NCI-H510A (cell line): Measurements from ENCODE around the gene BLM.

Experiments
- DNase-seq: peaks from one replicate; lab custom pipeline; 2025; lab: John Stamatoyannopoulos, UW

Gene BLM

DNA sequence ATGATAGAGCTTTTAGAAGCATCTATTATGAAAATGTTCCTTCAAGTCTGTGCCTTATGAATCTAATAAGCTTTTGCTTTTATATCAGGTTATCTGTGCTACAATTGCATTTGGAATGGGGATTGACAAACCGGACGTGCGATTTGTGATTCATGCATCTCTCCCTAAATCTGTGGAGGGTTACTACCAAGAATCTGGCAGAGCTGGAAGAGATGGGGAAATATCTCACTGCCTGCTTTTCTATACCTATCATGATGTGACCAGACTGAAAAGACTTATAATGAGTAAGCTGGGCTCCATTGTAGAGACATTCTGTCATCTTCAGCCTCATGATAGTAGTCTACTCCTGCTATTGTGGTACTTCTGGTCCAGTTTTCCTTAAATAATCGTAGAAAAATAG, 73.4 kb downstream of the BLM start:
- no peak for DNase-seq

DNA sequence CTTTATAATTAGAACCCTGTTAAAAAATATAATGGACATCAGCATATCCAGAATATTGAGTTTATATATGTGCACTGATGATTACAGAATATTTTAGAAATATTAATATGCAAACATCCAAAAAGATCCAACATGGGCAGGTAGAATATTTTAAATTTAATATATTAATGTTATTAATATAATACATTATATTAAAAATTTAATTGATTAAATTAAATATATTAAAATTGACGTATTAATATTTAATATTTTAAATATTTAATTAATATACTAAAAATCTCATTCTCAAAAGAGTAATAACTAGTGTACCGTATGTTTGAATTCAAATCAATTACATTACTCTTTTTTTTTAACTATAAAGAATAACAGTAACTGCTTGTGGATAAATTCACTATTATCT, 77.4 kb downstream of the BLM start:
- DNase-seq, result no peak

DNA sequence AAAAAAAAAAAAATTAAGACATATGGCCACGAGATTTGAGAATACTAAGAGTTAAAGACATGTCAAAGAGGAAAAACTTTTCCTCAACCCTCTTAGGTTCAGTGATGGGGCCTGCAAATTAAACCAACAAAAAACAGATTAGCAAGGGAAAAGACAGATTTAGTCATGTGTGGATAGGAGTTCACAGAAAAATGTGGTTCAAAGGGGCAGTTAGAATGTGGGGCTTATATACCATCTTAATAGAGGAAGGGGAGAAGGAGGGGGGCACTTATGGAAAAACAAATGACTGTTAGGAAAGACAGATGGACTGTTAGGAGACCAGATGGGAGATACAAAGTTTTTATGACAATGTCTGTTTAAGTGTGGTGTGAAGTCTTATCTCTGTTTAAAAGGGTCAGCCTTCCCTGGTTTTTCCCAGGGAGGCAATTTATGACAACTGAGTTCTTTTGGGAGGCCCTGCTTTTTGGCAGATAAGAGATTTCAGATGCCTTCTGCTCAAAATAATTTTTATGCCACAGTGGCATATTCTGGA, 82.6 kb downstream of the BLM start:
- no peak for DNase-seq

DNA sequence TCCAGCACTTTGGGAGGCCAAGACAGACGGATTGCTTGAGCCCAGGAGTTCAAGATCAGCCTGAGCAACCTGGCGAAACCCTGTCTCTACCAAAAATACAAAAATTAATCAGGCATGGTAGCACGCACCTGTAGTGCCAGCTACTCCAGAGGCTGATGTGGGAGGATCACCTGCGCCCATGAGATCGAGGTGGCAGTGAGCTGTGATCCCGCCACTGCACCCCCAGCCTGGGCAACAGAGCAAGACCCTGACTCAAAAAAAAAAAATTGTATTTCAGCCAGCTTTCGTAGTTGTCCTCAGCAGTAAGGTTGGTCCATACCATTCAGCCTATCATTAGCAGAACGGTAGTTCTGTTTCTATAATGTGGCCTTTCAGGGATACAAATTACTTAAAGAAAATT, 84.7 kb downstream of the BLM start:
- no peak for DNase-seq

DNA sequence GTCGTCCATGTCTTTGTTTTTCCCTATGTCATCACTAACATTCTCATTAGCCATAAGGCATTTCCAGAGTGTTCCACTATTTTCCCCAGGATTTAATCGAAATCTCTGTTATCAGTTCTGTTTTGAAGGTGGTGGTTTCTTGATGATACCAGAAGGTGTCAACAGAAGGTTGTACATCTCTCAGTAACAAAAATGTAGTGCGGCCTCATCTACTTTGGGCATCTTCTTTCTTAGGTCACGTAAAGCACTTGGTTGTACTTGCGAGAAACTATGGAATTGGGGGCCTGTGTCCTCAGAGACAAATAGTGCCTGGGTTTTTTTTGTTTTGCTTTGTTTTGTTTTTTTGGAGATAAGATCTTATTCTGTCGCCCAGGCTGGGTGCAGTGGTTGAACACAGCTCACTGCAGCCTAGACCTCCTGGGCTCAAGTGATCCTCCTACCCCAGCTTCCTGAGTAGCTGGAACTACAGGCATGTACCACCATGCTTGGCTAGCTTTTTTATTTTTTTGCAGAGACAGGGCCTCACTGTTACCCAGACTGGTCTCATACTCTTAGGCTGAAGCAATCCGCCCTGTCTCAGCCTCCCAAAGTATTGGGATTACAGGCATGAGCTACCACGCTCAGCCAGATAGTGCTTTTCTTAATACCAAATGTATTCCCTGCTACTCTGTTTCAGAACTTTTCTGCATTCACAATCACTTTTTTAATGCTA, 90.1 kb downstream of the BLM start:
- no peak for DNase-seq

DNA sequence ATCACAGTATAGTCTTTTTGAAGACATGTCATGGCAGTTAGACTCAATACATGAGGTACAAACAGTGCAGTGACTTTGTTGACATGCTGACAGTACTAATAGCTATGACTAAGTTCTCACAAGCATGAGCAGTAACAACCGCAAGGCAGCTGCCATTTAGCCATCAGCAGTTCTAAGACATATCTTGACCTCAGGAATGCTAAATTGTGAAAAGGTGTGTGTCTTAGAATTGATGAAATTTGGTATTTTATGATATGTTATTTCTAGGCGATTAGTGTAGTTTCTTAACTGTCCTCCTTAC, 90.6 kb downstream of the BLM start:
- DNase-seq, result no peak

DNA sequence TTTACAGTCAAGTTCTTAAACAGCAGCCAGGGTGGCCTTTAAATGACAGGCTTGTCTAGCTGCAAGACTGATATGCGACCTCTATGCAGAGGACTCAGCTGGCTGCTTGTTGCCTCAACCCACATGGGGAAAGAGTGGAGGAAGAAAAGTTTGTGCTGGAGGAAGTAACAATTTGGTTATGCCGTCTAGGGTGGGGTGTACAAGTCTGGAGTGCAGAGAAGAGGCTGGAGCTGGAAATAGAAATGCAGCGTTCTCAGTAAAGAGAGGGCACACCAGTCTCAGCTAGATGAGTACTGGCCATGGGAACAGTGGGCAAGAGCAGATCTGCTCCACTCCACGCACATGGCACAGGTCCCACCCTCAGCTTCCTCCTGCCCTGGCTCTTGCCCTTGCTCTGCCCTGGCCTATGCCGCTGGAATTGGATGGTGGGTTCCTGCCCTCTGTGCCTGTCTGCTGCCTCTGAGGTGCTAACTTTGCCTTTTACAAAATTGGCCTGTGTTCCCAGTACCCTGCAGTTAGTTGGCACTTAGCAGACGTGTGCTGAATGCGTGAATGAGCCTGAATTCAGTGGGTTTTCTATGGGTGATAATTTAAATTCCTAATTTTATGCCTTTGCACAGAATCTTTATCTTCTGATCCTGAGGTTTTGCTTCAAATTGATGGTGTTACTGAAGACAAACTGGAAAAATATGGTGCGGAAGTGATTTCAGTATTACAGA, 91.5 kb downstream of the BLM start:
- DNase-seq, result no peak

DNA sequence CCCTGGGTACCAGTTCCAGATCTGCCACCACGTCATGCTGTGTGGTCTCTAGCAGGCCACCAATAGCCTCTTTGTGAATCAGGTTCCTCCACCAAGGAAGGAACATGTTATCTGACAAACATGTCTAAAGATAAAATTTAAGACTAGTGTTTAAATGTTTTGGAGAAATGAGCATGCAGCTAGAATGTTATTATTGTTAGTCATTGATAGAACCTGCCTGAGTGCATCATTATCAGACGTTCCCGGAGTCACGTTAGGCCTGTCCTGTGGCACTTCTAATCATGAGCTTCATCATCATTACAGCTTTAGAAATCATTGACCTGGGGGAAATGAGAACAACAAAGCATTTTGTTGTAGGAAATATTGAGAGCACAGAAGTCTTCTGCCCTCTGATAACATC, 92.4 kb downstream of the BLM start:
- DNase-seq, result no peak

DNA sequence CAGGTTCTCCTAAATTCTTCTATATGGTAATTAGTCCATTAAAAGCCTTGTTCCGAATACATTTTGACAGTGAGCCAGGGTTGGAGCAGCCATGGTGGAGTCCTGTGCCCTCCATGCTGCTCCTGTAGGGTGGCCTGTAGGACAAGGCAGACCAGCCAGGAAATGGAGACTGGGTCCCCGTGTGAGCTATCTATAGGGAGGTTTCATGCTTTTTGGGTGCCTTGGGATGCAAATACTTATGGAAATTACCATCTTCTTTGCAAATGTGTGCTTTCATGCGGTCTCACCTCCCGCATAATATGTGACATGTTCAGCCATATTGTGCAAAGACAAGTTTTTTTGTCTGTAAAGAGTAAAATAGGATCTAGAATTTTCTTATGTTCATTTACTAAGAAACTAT, 93.2 kb downstream of the BLM start:
- DNase-seq, result no peak

DNA sequence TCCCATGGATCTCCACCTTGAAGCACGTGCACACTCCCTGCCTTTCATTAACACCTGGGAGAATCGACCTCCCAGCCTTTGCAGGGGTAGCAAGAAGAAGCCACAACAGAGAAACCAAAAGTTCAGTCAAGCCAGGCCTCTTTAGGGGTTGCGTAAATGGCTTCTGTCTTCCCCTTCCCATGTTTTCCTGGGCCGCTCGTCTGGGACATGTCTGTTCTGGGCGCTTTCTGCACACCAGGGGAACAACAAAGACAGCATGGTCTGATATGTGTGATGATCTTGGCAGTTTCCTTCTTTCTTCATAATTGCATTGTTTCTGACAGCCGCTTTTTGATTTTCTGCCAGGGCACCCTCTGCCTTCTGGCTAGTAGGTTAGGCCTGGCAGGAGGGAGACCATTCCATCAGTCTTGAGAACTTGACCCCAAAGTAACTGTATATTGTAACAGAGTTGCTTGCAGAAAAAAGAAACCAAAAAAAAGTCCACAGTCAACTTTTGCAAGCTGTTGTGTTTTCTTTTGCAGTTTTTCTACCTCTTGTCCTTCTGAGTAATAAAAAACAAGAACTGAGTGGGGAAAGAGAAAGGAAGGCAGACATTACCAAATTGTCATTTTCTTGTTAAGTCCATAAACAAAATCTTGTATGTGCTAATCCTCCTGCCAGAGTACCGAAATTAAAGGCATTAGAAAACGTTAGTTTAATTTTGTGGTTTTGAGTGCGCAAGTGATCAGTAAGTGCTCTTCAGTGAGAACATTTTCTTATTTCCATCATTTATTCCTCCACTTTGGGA, 95.2 kb downstream of the BLM start:
- no peak for DNase-seq

DNA sequence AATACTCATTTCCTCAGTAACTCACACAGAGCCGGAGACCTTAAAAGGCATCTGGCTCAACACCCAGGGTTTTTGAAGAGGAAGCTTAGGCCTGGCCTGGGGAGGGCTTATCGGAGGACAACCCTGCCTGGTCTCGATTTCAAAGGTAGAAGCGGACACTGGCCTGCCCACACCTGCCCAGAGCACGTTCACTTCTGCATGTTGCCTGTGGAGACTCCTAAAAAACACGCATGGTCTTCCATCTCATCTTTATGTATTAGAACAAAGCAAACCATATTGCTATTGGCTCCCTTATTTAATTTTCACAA, 95.8 kb downstream of the BLM start:
- no peak for DNase-seq

DNA sequence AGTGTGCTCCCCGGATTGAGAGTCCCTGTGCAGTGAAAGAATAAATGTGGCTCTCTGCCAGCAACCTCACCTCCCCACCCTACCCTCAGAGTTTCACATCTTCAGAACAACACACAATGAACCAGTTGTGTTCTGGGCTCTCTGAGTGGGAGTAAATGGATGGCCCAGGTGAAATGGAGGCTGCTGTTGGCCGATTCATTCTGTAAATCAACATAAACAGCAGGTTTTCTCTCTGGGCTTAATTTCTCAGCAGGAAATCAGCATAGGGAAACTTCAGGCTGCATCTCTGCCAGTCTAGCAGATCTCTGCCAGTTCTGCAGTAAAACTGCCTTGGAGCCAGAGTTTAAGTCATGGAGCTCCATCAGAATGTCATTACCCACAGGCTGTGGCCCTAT, 96.6 kb downstream of the BLM start:
- DNase-seq, result no peak

DNA sequence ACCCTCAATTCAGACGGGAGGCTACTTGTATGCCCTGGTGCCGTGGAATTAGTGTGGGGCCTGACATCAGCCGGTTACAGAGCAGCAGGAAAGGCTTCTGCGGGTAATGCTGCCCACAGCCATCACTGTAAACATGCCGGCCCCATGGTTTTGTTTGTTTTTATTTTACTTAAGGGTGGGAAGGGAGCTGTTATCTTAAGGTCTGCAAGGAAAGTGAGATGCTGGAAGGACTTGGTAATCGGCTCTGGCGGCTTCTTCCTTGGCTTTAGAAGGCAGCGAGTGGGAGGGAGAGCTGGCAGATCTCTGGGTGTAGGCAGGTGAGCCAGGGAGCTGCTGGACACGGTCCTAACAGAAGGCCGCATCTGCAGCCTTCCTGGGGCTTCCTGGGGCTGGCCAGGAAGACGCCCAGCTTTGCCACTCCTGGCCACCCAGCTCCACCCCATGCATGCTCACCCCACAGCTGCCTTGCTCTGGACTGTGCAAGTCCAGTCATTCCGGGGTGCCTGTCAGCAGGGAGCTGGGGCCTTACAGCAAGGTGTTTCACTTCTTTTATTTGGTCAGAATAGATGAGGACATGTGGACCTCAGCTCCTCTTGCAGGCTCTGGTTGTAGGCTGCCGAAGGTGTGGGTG, 97.2 kb downstream of the BLM start:
- DNase-seq, result no peak

DNA sequence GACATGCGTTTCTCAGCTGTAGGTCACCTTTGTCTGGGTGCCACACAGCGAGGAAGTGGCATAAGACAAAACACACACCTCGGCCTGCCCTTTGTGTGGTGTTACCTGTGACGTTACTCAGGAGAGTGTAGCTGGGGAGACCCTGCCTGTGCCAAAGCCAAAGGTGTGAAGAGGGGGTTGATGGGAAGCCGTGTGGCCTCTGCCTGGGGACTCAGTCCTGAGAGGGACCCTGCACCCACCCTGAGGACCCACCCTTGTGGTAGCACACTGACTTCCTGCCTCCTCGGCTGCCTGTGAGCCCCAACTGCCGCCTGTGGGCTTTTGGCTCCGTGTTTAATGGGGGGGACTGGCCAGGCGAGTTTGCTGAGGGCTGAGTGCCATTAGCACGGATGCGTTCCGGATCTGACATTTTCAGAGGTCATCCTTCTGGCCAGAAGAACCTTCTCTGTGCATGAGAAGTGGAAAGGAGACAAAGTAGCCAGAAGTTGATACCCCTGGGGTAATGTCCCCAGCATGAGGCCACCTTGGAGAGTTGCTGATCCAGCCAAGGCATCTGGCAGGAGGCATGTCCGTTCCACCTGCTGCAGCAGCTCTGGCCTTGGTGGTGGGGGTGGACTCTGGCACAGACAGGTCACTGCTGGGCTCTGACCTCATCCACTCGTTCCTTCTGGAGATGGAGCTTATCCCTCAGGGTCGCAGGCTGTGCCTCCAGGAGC, 99.4 kb downstream of the BLM start:
- no peak for DNase-seq

DNA sequence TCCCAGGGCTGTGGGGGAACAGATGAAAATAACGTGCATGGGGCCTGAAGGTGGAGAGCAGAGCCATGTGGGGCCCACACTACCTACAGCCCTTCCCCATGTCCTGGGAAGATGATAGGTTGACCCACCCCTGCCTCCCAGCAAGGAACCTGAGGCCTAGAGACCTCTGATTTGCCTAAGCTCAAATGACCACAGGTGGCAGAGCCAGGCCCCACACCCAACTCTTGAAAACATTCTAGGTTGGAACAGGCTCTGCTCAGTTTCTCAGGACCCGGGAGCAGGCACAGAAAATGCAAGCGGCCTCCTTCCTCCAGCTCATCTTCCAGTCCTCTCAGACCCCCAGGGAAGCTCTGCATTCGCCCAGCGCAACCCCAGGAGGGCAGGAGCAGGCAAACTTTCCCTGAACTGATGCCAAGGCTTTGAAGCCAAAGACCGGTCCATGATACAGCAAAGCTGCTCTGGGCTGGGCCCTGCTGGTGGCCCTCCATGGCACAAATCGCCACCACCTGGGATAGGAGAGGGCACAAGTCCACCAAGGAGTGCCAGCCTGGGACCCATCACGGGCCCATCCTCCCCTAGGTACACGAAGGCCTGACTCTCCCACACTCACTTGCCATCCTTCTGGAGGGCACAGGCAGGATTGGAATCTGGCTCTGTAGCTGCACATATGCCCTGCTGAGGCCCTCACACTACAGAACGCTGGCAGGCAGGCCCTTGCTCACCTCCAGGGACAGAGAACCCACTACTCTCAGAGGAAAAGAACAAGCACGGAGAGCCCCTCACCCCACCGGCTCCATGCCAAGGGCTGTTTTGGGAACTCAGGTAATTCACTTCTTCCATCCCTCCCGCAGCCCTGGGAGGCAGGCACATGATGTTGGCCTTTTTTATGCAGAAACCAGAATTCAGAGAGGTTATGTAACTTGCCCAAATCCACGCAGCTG, 100.2 kb downstream of the BLM start:
- DNase-seq, result no peak

DNA sequence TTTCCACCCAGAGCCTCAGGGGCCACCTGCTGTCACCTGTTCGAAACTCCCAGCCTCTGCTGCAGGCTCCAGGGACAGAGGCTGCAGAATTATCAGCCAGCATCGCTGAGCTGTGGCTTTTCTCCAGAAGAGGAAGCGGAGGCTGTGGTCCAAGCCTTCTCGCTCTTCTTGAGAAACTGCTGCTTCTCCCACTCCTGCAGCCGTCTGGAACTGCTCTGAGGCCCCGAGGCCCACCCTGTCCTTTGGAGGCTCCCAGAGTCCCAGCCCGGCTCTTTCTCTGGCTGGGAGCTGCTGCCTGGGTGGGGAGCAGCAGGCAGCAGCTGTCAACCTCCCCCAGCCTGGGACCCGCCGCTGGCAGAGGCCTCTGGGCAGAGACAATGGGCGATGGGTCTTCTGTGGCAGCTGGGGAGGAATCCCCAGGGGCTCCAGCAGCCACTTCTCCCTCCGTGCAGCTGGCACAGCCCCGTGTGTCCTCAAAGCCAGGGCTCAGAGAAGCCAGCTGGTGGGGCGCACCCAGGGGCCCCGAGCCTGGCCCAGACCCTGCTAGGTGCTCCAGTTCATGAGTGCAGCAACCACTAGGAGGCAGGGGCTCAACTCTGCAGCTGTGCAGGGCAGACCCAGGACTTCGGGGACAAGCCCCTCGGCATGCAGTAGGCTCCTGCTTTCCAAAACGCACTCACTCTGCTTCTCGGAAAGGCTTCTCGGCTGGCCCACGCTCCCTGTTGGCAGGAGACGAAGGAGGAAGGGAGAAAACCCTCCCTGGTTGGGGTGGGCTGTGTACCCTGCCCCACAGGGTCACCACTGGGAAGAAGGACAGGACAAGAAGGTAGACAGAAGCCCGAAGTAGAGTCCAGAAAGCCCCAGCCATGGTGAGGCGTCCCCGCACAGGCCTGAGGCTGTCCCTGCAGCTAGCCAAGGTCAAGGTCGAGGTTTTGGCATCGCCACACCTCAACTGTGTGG, 101.4 kb downstream of the BLM start:
- DNase-seq, result no peak

DNA sequence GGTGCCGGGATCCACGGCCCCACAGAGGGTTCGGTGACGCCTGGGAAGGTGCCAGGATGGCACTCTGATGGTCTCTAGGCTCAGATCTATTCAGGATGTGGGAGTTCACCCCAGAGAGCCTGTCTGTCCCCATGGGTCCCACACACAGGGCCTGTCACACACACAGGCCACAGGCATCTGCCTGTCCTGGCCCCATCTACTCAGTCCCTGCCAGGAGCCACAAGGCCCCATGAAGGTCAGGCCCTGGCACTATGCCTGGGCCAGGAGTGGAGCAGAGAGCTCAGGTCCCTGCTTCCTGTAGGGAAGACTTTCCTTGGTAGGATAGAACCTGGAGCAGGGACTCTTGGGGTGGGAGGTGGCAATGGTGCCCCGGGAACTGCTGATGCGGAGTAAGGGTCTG, 102.2 kb downstream of the BLM start:
- no peak for DNase-seq

DNA sequence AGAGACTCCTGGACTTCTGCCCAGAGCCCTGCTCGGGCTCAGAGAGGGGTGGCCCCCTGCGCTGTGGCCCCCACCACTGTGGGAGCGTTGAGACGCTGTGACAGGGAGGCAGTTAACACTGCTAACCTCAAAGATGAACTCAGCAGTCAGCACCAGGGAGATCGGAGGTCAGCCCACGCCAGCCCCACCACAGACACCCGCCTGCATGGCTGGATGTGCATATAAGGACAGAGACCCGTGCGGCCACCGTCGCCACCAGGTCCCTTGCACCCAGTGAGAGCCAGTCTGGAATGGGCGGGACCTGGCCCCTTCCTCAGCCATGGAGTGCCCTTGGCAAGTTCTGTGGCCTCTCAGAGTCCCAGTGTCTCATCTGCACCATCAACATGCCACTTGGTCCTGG, 102.7 kb downstream of the BLM start:
- no peak for DNase-seq

DNA sequence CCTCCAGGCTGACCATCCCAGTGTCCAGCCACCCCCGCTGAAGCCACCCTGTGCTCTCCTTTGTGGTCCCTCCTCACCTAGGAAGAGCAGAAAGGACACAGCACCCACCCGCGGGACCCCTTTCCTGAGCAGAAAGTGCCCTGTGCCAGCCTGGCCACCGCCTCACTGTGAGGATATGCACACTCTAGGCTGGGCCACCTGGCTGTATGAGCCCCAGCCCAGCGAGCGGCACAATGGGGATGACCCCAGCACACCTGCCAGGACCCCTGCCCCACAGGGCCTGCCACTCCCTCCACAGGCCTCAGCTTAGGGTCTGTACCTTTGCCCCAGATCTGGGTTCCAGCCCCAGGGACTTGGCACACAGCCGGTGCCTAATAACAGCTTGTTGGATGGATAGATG, 103.3 kb downstream of the BLM start:
- no peak for DNase-seq
